Right cardiac atrium (tissue), 5 donors: ENCODE results near the gene PTCHD4. TPM values are rescaled to one million over a fixed set of nuclear protein-coding genes. Genes with fewer than 3 reads are reported as not detected.

Experiments
- ATAC-seq, 2 donors: fragments of 200-7000 bp; cut with Tn5 transposase; one replicate each; pipeline versions ENCODE4 v1.8.0 to v1.9.1; 2020; ENCODE audit warnings: moderate library complexity in 2 of 2, mild to moderate bottlenecking in 1 of 2
- DNase-seq, 3 donors: peaks; one replicate each; pipeline ENCODE4 v3.0.0-alpha.2; 2020
- H3K27ac ChIP-seq: one replicate; pipeline ENCODE4 v1.5.1; 2013; ENCODE audit warnings: mild to moderate bottlenecking, low read length, control low read depth, moderate library complexity
- H3K27me3 ChIP-seq: one replicate; pipeline ENCODE4 v1.6.1; 2013; ENCODE audit not compliant: control insufficient read depth, insufficient read depth
- H3K4me1 ChIP-seq: one replicate; pipeline ENCODE4 v1.6.1; 2013; ENCODE audit warnings: low read length; ENCODE audit not compliant: control insufficient read depth, insufficient read depth
- H3K4me3 ChIP-seq: one replicate; pipeline ENCODE4 v1.5.1; 2013; ENCODE audit warnings: low read length, control low read depth
- H3K9me3 ChIP-seq: one replicate; pipeline ENCODE4 v1.6.1; 2013; ENCODE audit warnings: low read length; ENCODE audit not compliant: control insufficient read depth
- WGBS: extraction: QIAGEN DNeasy Blood & Tissue Kit; methylation state at CpG from one replicate; pipeline ENCODE4 v1.1.7; 2013; 5-methylcytosine and 5-hydroxymethylcytosine counted together
- intact Hi-C, 4 donors: fragments of 100-400 bp; cut with DNase I; formaldehyde crosslinking; loops; one replicate each; pipeline versions ENCODE4 v1.11.0 to v1.14.0; 2022 to 2023
- polyA plus RNA-seq: library from polyadenylated mRNA; stranded (reverse); fragments of 200-250 nt; gene quantifications from one replicate; pipeline ENCODE4 v1.2.3, GENCODE V29; 2013
- total RNA-seq, 4 donors: library from RNA; stranded (reverse); fragmentation: NEBNext Ultra II Directional; extraction: Animal tissue kit (Norgen Biotek cat#: 25700); gene quantifications; one replicate each; pipeline ENCODE4 v1.2.1, GENCODE V29; 2021
- donor health status: healthy with polysubstance abuse.
- donor health status: DM: no; HTN: yes; CAD: no.
- donor health status: DM: no; HTN: no; CAD: no.
- donor health status: DM: no; HTN: yes; CAD: no; lungs with severe emphysema.
- donor health status: DM: yes; HTN: yes; CAD: no.

Gene PTCHD4
- total and polyA plus RNA-seq, 5 donors, result 0.09 to 0.91 (median 0.50) TPM

DNA sequence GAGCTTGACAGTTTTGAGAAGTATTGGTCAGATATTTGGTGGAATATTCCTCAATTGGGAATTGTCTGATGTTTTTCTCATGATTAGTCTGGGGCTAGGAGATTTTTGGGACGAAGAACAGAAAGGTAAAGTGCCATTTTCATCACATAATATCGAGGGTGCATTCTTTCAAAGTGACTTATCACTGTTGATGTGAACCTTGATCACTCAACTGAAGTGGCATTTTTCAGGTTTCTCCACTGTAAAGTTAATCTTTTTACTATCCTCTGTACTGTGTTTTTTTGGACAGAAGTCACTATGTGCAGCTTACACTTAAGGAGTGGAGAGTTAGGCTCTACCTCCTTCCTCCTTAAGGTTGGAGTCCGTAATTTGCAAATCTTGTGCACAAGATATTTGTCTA lies 39.2 kb downstream of the PTCHD4 start:
- intact Hi-C loops, result no loop called here
- no peak overlapping the region for H3K4me3 ChIP-seq
- WGBS, result 88% methylated on average over 3 of the region's 3 CpGs
- H3K4me1 ChIP-seq, result peaks cover 2% of the 10 kb centered on the region
- no peaks in the 10 kb centered on the region for H3K9me3 ChIP-seq
- ATAC-seq (no peak), DNase-seq (no peak)
- H3K27me3 ChIP-seq, result no peaks in the 10 kb centered on the region
- no peak overlapping the region for H3K27ac ChIP-seq

DNA sequence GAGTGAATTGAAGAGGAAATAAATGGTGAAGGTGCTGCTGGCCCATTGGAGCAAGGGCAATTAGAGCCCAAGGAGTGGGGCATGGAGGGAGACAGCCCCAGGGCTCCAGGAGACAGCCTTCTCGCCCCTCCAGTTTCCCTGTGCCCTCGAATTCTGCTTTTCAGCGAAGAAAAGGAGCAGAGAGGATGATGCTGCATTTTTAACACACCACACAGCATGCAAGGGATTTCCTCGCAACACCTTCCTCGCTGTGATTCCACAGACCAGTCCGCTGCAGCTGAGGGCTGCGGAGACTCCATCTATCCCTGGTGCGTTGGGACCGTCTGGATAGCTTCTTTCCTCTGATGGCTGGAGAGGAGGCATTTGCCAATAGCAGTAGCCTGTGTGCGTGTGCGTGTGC lies 41.7 kb downstream of the PTCHD4 start:
- ATAC-seq, result peak in 1 of 2 donors; percentile 45
- Histone ChIP-seq H3K9me3 (no peaks in the 10 kb centered on the region), H3K4me1 (peaks cover 2% of the 10 kb centered on the region), H3K27me3 (no peaks in the 10 kb centered on the region), H3K27ac (no peak overlapping the region), H3K4me3 (peak overlapping the region; percentile 72)
- intact Hi-C loops, result no loop called here
- 33% methylated on average over 11 of the region's 11 CpGs for WGBS
- no peak for DNase-seq

DNA sequence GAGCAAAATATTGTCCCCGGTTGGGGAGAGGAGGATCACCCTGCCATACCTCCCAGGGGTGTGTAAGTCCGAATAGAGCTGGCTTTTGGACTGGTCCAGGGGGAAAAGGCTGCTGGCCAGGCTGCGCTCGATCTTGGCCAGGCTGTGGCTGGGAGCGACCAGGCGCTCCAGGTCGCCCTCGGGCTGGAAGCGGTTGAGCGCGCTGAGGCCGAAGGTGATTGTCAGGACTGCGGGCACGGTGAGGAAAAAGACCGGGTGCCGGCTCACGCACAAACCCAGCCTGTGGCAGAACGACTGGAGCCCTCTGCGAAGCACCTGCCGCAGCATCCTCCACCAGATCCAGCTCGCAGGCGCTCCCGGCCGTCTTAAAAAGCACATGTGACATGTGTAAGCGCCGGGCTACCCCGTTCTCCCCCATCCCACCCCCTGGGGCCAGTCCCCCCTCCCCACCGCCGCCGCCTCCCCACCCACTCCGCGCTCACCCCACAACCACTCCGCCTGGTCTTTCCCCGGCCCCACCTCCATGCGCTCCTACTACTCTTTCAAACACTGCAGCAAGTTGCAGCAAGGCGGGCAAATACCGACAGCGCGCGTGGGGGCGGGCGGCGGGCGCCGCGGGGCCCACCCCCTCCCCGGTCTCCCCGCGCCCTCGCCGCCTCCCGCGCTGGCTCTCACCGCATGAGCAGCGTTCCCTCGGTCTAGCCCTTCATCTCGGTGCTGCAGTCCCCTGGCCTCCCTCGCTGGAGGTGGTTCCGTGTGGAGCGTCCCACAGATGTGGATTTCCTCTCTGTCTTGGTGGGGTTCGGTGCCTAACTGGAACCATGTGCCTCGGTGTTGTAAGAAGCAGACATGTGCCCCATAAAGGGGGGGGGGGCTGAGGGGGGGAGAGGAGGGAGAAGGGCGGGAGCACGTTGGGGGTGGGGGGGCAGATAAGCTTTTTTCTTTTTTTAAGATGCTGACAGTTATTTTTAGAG lies 42.4 kb downstream of the PTCHD4 start:
- Histone ChIP-seq H3K4me1 (peaks cover 2% of the 10 kb centered on the region), H3K9me3 (no peaks in the 10 kb centered on the region), H3K4me3 (peak overlapping the region; percentile 72), H3K27me3 (no peaks in the 10 kb centered on the region), H3K27ac (no peak overlapping the region)
- intact Hi-C loops, result no loop called here
- ATAC-seq (peak; percentile 33 to 35), DNase-seq (peak in 2 of 3 donors; percentile 33 to 48)
- 3% methylated on average over 64 of the region's 64 CpGs for WGBS

GRCh38 chr6:48067886-48068277 lies 43.1 kb downstream of the PTCHD4 start:
- Histone ChIP-seq H3K4me1 (peaks cover 2% of the 10 kb centered on the region), H3K27me3 (no peaks in the 10 kb centered on the region), H3K9me3 (no peaks in the 10 kb centered on the region), H3K4me3 (no peak overlapping the region), H3K27ac (no peak overlapping the region)
- no peak for ATAC-seq
- intact Hi-C loops, result no loop called here
- 19% methylated on average over 4 of the region's 4 CpGs for WGBS
- DNase-seq, result no peak

GRCh38 chr6:48067148-48067712 lies 43.8 kb downstream of the PTCHD4 start:
- DNase-seq, result no peak
- peaks cover 2% of the 10 kb centered on the region for H3K4me1 ChIP-seq
- no peak for ATAC-seq
- WGBS, result 80% methylated on average over 3 of the region's 3 CpGs
- H3K27ac ChIP-seq, result no peak overlapping the region
- no peaks in the 10 kb centered on the region for H3K9me3 ChIP-seq
- H3K27me3 ChIP-seq, result no peaks in the 10 kb centered on the region
- H3K4me3 ChIP-seq, result no peak overlapping the region
- intact Hi-C loops, result no loop called here

DNA sequence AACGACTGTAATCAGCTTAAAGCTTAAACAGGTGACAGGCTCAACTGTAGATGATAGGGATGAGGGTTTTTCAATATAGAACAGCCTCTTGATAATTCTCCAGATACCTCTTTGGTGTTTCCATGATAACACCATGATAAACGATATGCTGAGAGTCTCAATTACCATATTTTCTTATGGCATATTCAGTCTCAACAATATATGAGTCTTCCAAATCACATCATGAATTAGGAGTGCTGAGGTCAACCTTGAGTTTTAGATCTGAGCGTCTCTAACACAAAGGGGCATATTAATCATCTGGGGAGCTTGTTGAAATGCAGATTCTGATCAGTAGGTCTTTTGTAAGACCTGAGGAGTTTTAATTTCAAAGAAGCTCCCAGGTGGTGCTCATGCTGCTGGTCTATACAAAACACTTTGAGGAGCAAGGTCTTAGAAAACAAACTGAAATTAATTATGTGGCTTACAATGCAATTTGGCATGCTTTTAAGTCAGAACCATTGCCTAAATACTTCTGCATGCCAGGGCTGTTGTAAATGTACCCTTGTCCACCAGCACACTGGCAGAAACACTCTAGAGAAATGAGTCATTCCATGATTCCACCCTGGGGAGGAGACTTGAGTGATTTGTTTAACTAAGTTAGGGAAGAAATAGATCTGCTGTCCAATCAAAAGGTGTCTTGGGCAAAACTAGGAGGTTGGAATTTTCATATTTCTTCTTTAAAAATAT lies 49.6 kb downstream of the PTCHD4 start:
- Histone ChIP-seq H3K27ac (no peak overlapping the region), H3K27me3 (no peaks in the 10 kb centered on the region), H3K4me1 (no peaks in the 10 kb centered on the region), H3K4me3 (no peak overlapping the region), H3K9me3 (no peaks in the 10 kb centered on the region)
- 69% methylated on average over 3 of the region's 3 CpGs for WGBS
- intact Hi-C loops, result no loop called here
- ATAC-seq (no peak), DNase-seq (no peak)
